MM.1S (cell line): ENCODE data around the gene IQUB.

Source experiments
- CTCF ChIP-seq: fragments of 300-600 bp; sonication (generic); IDR thresholded peaks from 2 replicates; pipeline ENCODE4 v1.5.1; 2016; ENCODE audit warnings: antibody characterized with exemption, low read length, mixed read lengths
- EZH2phosphoT487 ChIP-seq: fragments of 300-600 bp; sonication (generic); IDR thresholded peaks from 2 replicates; pipeline ENCODE4 v1.6.1; 2018; ENCODE audit warnings: antibody characterized with exemption, low read length

- no peak for TF ChIP-seq CTCF
- TF ChIP-seq EZH2phosphoT487: no peak
Observed at GRCh38 chr7:123440101-123440548, 94.3 kb downstream of the IQUB start.
